Activated CD8-positive, alpha-beta T cell treated with anti-CD3 and anti-CD28 coated beads, Interleukin-2, amount 10 ng/mL, durations not matched to agents 7 days and 5 days (primary cell): ENCODE results near the gene PARD3. TPM values are rescaled to one million over a fixed set of nuclear protein-coding genes. Genes with fewer than 3 reads are reported as not detected.

ENCODE experiments used
- ATAC-seq: fragments of 150-1000 bp; cut with Tn5 transposase; one replicate; pipeline ENCODE4 v1.10.0; 2021; ENCODE audit warnings: moderate library complexity
- CTCF ChIA-PET: fragments of 350-600 bp; sonication (Branson Sonifier 250); formaldehyde crosslinking; loops from one replicate; lab custom pipeline; 2021; ENCODE audit warnings: antibody characterized with exemption; lab: Charles Lee
- POLR2A ChIA-PET: fragments of 350-600 bp; sonication (Branson Sonifier 250); formaldehyde crosslinking; loops from one replicate; lab custom pipeline; 2021; ENCODE audit warnings: antibody characterized with exemption; lab: Charles Lee
- DNase-seq: peaks from one replicate; pipeline ENCODE4 v3.0.0-alpha.2; 2020
- H3K27ac Mint-ChIP-seq: one replicate; pipeline ENCODE4 v1.8.0; 2021; ENCODE audit warnings: mild to moderate bottlenecking, mixed read lengths
- H3K27me3 Mint-ChIP-seq: one replicate; pipeline ENCODE4 v1.8.0; 2021; ENCODE audit warnings: low read depth, mixed read lengths
- H3K36me3 Mint-ChIP-seq: one replicate; pipeline ENCODE4 v1.8.0; 2021; ENCODE audit warnings: low read depth, mixed read lengths
- H3K4me1 Mint-ChIP-seq: one replicate; pipeline ENCODE4 v1.8.0; 2021; ENCODE audit warnings: low read depth, mixed read lengths
- H3K4me3 Mint-ChIP-seq: one replicate; pipeline ENCODE4 v1.8.0; 2021; ENCODE audit warnings: mild to moderate bottlenecking, mixed read lengths
- H3K9me3 Mint-ChIP-seq: one replicate; pipeline ENCODE4 v1.8.0; 2022; ENCODE audit warnings: mixed read lengths; ENCODE audit not compliant: insufficient read depth
- total RNA-seq, 2 experiments: library from RNA; stranded (reverse); gene quantifications; one replicate each; pipeline ENCODE4 v1.2.3, GENCODE V29; 2021

PARD3 gene
- total RNA-seq, 2 experiments from 2014 or later, result 0.63 to 0.68 TPM

GRCh38 chr10:34628174-34628796 lies 186.8 kb downstream of the PARD3 start:
- no peak for ATAC-seq
- Mint-ChIP-seq H3K4me3 (no peak overlapping the region), H3K27me3 (no peaks in the 10 kb centered on the region), H3K36me3 (no peaks in the 10 kb centered on the region), H3K4me1 (no peaks in the 10 kb centered on the region), H3K9me3 (no peaks in the 10 kb centered on the region), H3K27ac (no peak overlapping the region)
- CTCF ChIA-PET, result interaction anchor here (1.5 kb wide), 1 partner anchor 10 kb away, joined by 5 read pairs; no protein-coding TSS in a partner anchor
- POLR2A ChIA-PET, result no interaction called here
- no peak for DNase-seq

GRCh38 chr10:34627741-34628140 lies 187.4 kb downstream of the PARD3 start:
- no peak for DNase-seq
- Mint-ChIP-seq H3K9me3 (no peaks in the 10 kb centered on the region), H3K27me3 (no peaks in the 10 kb centered on the region), H3K4me3 (no peak overlapping the region), H3K4me1 (no peaks in the 10 kb centered on the region), H3K36me3 (no peaks in the 10 kb centered on the region), H3K27ac (no peak overlapping the region)
- ChIA-PET POLR2A (no interaction called here), CTCF (interaction anchor here (1.5 kb wide), 1 partner anchor 11 kb away, joined by 5 read pairs; no protein-coding TSS in a partner anchor)
- ATAC-seq, result no peak

- DNase-seq (no peak), ATAC-seq (no peak)
- Mint-ChIP-seq H3K27me3 (no peaks in the 10 kb centered on the region), H3K4me1 (no peaks in the 10 kb centered on the region), H3K9me3 (no peaks in the 10 kb centered on the region), H3K36me3 (no peaks in the 10 kb centered on the region), H3K27ac (no peak overlapping the region), H3K4me3 (no peak overlapping the region)
- ChIA-PET CTCF (interaction anchor here (1.5 kb wide), 1 partner anchor 11 kb away, joined by 5 read pairs; no protein-coding TSS in a partner anchor), POLR2A (no interaction called here)
Observed at GRCh38 chr10:34627331-34627730, 187.8 kb downstream of the PARD3 start.

- DNase-seq (no peak), ATAC-seq (no peak)
- Mint-ChIP-seq H3K36me3 (no peaks in the 10 kb centered on the region), H3K27me3 (no peaks in the 10 kb centered on the region), H3K9me3 (no peaks in the 10 kb centered on the region), H3K27ac (no peak overlapping the region), H3K4me3 (no peak overlapping the region), H3K4me1 (no peaks in the 10 kb centered on the region)
- ChIA-PET POLR2A (no interaction called here), CTCF (no interaction called here)
Observed at GRCh38 chr10:34626158-34626880, 188.8 kb downstream of the PARD3 start.

GRCh38 chr10:34624323-34625153 lies 190.6 kb downstream of the PARD3 start:
- no peak overlapping the region for H3K4me3 Mint-ChIP-seq
- H3K27ac Mint-ChIP-seq, result no peak overlapping the region
- CTCF ChIA-PET, result interaction anchor here (1.2 kb wide), 1 partner anchor 14 kb away, joined by 4 read pairs; no protein-coding TSS in a partner anchor
- H3K9me3 Mint-ChIP-seq, result no peaks in the 10 kb centered on the region
- POLR2A ChIA-PET, result no interaction called here
- DNase-seq (no peak), ATAC-seq (no peak)
- H3K4me1 Mint-ChIP-seq, result no peaks in the 10 kb centered on the region
- H3K27me3 Mint-ChIP-seq, result no peaks in the 10 kb centered on the region
- no peaks in the 10 kb centered on the region for H3K36me3 Mint-ChIP-seq

- ATAC-seq (no peak), DNase-seq (no peak)
- ChIA-PET POLR2A (interaction anchor here (0.5 kb wide), 1 partner anchor 827 kb away, joined by 3 read pairs; no protein-coding TSS in a partner anchor), CTCF (interaction anchor here (1.0 kb wide), 1 partner anchor 15 kb away, joined by 3 read pairs; no protein-coding TSS in a partner anchor)
- Mint-ChIP-seq H3K27ac (no peak overlapping the region), H3K4me3 (no peak overlapping the region), H3K27me3 (peaks cover 3% of the 10 kb centered on the region), H3K36me3 (no peaks in the 10 kb centered on the region), H3K4me1 (no peaks in the 10 kb centered on the region), H3K9me3 (no peaks in the 10 kb centered on the region)
Observed at GRCh38 chr10:34622945-34623344, 192.2 kb downstream of the PARD3 start.

GRCh38 chr10:34618611-34619010 lies 196.5 kb downstream of the PARD3 start:
- CTCF ChIA-PET, result interaction anchor here (1.8 kb wide), 1 partner anchor 20 kb away, joined by 8 read pairs; no protein-coding TSS in a partner anchor
- ATAC-seq (no peak), DNase-seq (no peak)
- Mint-ChIP-seq H3K4me3 (no peak overlapping the region), H3K27me3 (peaks cover 3% of the 10 kb centered on the region), H3K36me3 (no peaks in the 10 kb centered on the region), H3K4me1 (no peaks in the 10 kb centered on the region), H3K9me3 (no peaks in the 10 kb centered on the region), H3K27ac (no peak overlapping the region)
- POLR2A ChIA-PET, result no interaction called here

- no peak overlapping the region for H3K4me3 Mint-ChIP-seq
- ChIA-PET POLR2A (no interaction called here), CTCF (no interaction called here)
- DNase-seq (no peak), ATAC-seq (no peak)
- H3K36me3 Mint-ChIP-seq, result no peaks in the 10 kb centered on the region
- H3K27ac Mint-ChIP-seq, result no peak overlapping the region
- H3K9me3 Mint-ChIP-seq, result no peaks in the 10 kb centered on the region
- H3K4me1 Mint-ChIP-seq, result no peaks in the 10 kb centered on the region
- H3K27me3 Mint-ChIP-seq, result peaks cover 3% of the 10 kb centered on the region
Observed at GRCh38 chr10:34615770-34616169, 199.3 kb downstream of the PARD3 start.

GRCh38 chr10:34613491-34613890 lies 201.6 kb downstream of the PARD3 start:
- DNase-seq (no peak), ATAC-seq (no peak)
- Mint-ChIP-seq H3K9me3 (no peaks in the 10 kb centered on the region), H3K4me1 (no peaks in the 10 kb centered on the region), H3K27me3 (no peaks in the 10 kb centered on the region), H3K27ac (no peak overlapping the region), H3K4me3 (no peak overlapping the region), H3K36me3 (no peaks in the 10 kb centered on the region)
- POLR2A ChIA-PET, result no interaction called here
- CTCF ChIA-PET, result interaction anchor here (2.1 kb wide), 1 partner anchor 24 kb away, joined by 12 read pairs; no protein-coding TSS in a partner anchor

- ChIA-PET CTCF (interaction anchor here (2.1 kb wide), 1 partner anchor 25 kb away, joined by 12 read pairs; no protein-coding TSS in a partner anchor), POLR2A (no interaction called here)
- no peaks in the 10 kb centered on the region for H3K27me3 Mint-ChIP-seq
- H3K9me3 Mint-ChIP-seq, result no peaks in the 10 kb centered on the region
- no peak for ATAC-seq
- no peak overlapping the region for H3K27ac Mint-ChIP-seq
- no peaks in the 10 kb centered on the region for H3K4me1 Mint-ChIP-seq
- H3K4me3 Mint-ChIP-seq, result no peak overlapping the region
- H3K36me3 Mint-ChIP-seq, result no peaks in the 10 kb centered on the region
- DNase-seq, result no peak
Observed at GRCh38 chr10:34612938-34613337, 202.2 kb downstream of the PARD3 start.

GRCh38 chr10:34612446-34612845 lies 202.7 kb downstream of the PARD3 start:
- Mint-ChIP-seq H3K4me3 (no peak overlapping the region), H3K27ac (no peak overlapping the region), H3K4me1 (no peaks in the 10 kb centered on the region), H3K27me3 (no peaks in the 10 kb centered on the region), H3K9me3 (no peaks in the 10 kb centered on the region), H3K36me3 (no peaks in the 10 kb centered on the region)
- ChIA-PET CTCF (interaction anchor here (2.1 kb wide), 1 partner anchor 25 kb away, joined by 12 read pairs; no protein-coding TSS in a partner anchor), POLR2A (interaction anchor here (0.6 kb wide), 1 partner anchor 244 kb away, joined by 3 read pairs; no protein-coding TSS in a partner anchor)
- ATAC-seq (no peak), DNase-seq (no peak)
